Omental fat pad (tissue), 4 donors: Measurements from ENCODE around the gene FUBP3. TPM values are rescaled to one million over a fixed set of nuclear protein-coding genes. Genes with fewer than 3 reads are reported as not detected.
"Not testable (repeated sequence)": the region's sequence is repeated elsewhere in the genome, so short reads cannot be mapped to it uniquely, and the experiment has no call there.

ENCODE experiments used
- ATAC-seq: fragments of 150-250 bp; one replicate; pipeline ENCODE4 v1.9.1; 2016; ENCODE audit warnings: mild to moderate bottlenecking, moderate library complexity; ENCODE audit not compliant: low FRiP score
- DNase-seq: peaks from one replicate; pipeline ENCODE4 v3.0.0-alpha.2; 2019; ENCODE audit warnings: low spot score
- total RNA-seq, 4 donors: library from RNA; depleted of rRNA; stranded (reverse); fragments of >200 nt; gene quantifications; one replicate each; pipeline ENCODE4 v1.1.0, GENCODE V29; 2016
- TF ChIP-seq, protein P1 (sequence below), 3 donors: fragments of 450-650 bp; IDR thresholded peaks; one replicate each; pipeline ENCODE4 v1.5.1; 2016 to 2017; ENCODE audit warnings: antibody characterized with exemption in 3 of 3, mild to moderate bottlenecking in 3 of 3, moderate library complexity in 2 of 3

FUBP3 gene
- total RNA-seq, 4 donors from 2014 or later = 29.7 to 46.3 (median 37.9) TPM

DNA sequence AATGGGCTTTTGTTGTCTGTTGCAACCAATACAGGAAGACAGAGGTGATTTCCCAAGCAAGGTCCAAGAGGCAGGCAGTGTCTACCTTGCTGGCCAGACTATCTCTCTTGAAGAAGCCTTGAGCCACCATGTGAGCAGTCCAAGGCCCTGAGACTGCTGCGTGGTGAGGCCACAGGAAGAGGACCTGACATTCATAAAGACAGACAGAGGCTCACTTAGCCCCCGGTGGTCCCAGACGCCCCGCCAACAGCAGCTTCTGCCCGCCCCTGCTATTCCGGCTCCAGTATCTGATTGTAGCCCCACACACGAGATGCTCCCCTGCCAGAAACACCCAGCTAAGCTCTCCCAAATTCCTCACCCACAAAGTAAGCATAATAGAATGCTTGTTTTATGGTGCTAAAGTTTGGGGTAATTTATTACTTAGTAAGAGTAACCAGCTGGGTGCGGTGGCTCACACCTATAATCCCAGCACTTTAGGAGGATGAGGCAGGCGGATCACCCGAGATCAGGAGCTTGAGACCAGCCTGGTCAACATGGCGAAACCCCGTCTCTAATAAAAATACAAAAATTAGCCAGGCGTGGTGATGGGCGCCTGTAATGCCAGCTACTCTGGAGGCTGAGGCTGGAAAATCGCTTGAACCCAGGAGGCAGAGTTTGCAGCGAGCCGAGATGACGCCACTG is 22.8 kb upstream of the FUBP3 start:
- TF ChIP-seq, protein P1, sequence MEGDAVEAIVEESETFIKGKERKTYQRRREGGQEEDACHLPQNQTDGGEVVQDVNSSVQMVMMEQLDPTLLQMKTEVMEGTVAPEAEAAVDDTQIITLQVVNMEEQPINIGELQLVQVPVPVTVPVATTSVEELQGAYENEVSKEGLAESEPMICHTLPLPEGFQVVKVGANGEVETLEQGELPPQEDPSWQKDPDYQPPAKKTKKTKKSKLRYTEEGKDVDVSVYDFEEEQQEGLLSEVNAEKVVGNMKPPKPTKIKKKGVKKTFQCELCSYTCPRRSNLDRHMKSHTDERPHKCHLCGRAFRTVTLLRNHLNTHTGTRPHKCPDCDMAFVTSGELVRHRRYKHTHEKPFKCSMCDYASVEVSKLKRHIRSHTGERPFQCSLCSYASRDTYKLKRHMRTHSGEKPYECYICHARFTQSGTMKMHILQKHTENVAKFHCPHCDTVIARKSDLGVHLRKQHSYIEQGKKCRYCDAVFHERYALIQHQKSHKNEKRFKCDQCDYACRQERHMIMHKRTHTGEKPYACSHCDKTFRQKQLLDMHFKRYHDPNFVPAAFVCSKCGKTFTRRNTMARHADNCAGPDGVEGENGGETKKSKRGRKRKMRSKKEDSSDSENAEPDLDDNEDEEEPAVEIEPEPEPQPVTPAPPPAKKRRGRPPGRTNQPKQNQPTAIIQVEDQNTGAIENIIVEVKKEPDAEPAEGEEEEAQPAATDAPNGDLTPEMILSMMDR (IDR thresholded peaks at IDR 0.05) = no peak
- no peak for ATAC-seq
- no peak for DNase-seq

DNA sequence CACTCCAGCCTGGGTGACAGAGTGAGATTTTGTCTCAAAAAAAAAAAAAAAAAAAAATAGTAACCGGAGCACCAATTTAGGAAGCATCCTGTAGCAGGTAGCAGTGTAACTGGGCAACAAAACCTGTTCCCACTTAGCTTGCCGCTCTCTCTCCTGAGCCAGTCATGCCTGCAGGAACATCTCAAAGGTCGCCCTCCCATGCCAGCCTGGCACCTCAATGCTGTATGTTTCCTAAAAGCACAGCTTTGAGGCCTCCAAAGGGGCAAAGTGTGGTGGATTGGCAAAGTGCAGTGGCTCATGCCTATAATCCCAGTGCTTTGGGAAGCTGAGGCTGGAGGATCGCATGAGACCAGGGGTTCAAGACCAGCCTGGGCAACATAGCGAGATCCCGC is 22.3 kb upstream of the FUBP3 start:
- DNase-seq = no peak
- TF ChIP-seq, protein P1 (IDR thresholded peaks at IDR 0.05) = no peak
- no peak for ATAC-seq

DNA sequence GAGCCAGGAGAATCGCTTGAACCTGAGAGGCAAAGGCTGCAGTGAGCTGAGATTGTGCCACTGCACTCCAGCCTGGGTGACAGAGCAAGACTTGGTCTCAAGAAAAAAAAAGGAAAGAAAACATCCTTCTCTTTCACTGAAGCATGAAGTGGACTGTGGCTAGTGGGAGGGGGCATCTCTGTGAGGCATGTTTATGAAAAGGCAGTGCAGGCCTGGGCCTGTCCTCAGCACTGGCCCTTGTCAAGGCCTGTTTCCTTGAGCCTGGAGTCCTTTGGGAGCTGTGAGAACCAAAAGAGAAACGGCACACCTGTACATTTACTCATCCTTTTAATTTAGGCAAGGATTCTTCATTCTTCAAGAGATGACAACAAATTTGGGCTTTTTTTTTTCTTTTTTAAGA is 18.3 kb upstream of the FUBP3 start:
- ATAC-seq (no peak), DNase-seq (no peak)
- TF ChIP-seq, protein P1 (IDR thresholded peaks at IDR 0.05) = no peak

DNA sequence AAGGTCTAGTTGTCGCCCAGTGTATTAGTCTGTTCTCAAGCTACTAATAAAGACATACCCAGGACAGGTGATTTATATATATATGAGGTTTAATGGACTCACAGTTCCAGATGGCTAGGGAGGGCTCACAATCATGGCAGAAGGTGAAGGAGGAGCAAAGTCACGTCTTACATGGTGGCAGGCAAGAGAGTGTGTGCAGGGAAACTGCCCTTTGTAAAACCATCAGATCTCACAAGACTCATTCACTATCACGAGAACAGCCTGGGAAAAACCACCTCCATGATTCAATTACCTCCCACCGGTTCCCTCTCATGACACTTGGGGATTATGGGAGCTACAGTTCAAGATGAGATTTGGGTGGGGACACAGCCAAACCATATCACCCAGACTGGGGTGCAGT is 16.9 kb upstream of the FUBP3 start:
- DNase-seq, ATAC-seq: not testable (repeated sequence)

DNA sequence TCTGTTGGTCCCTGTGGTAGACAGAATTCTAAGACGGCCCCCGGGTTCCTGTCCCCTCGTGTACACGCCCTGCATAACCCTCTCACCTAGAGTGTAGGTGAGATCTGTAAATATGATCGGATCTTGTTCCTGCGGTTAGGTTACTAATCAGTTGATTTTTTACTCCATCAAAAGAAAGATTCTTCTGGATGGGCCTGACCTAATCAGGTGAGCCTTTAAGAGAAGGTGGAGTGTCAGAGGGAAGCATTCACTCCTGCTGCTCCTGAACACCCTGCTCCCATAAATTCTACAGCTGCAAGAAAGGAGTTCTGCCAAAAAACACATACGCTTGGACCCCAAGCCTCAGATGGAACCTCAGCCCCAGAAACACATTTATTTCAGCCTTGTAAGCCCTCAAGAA is 15.6 kb upstream of the FUBP3 start:
- ATAC-seq (no peak), DNase-seq (no peak)
- TF ChIP-seq, protein P1 (IDR thresholded peaks at IDR 0.05) = no peak

DNA sequence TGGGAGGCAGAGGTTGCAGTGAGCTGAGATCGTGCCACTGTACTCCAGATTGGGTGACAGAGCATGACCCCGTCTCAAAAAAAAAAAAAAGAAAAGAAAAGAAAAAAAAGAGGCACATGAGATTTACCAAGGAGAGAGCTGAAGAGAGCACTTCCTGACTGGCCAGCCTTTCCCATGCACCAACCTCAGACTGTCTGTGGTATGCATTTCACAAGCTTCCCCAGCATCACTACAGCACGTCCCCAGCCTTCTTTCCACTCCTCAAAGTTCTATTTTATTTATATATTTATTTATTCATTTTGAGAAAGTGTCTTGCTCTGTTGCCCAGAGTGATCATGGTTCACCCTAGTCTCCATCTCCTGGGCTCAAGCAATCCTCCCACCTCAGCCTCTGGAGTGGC is 13.6 kb upstream of the FUBP3 start:
- ATAC-seq (no peak), DNase-seq (no peak)
- TF ChIP-seq, protein P1 (IDR thresholded peaks at IDR 0.05) = no peak

DNA sequence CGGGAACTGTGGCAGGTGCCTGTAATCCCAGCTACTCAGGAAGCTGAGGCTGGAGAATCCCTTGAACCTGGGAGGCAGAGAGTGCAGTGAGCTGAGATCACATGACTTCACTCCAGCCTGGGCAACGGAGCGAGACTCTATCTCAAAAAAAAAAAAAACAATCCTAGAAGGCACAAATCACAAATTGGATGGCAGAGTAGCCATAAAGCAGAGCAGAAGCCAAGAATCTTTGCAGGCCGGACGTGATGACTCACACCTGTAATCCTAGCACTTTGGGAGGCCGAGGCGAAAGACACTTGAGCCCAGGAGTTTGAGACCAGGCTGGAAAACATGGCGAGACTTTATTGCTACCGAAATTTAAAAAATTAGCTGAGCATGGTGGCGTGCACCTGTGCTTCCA is 9.2 kb upstream of the FUBP3 start:
- ATAC-seq (no peak), DNase-seq (no peak)
- TF ChIP-seq, protein P1 (IDR thresholded peaks at IDR 0.05) = no peak
